SK-N-SH (cell line): ENCODE measurements around the gene SOCS3. TPM values are rescaled to one million over a fixed set of nuclear protein-coding genes. Genes with fewer than 3 reads are reported as not detected.
A peak's percentile ranks its signal among the peaks of the same experiment; 100 is the strongest.

Source experiments
- CTCF ChIA-PET: fragments of 300-600, 350-600 bp; formaldehyde crosslinking; extraction: SDS; loops from one replicate; lab custom pipeline; 2021; lab: Yijun Ruan, JAX
- POLR2A ChIA-PET: fragments of 350-600 bp; sonication (Branson Sonifier 250); formaldehyde crosslinking; extraction: SDS; loops from one replicate; lab custom pipeline; 2020; ENCODE audit warnings: antibody characterized with exemption, inconsistent platforms; lab: Yijun Ruan, JAX
- DNase-seq: peaks from one replicate; pipeline ENCODE4 v3.0.0; 2012
- H2AFZ ChIP-seq: fragments of 200-600 bp; sonication (generic); 2 replicates; pipeline ENCODE4 v1.8.1; 2016; ENCODE audit warnings: antibody characterized with exemption, mild to moderate bottlenecking, low read depth
- H3F3A ChIP-seq: fragments of 200-600 bp; sonication (generic); replicated peaks from 2 replicates; pipeline ENCODE3; 2016; ENCODE audit warnings: antibody characterized with exemption, mild to moderate bottlenecking; ENCODE audit not compliant: insufficient read depth
- H3K27ac ChIP-seq, 2 experiments: fragments of 200-500 bp in 1 of 2; fragments of 200-600 bp in 1 of 2; sonication (Bioruptor generic) in 1 of 2; sonication (generic), shearing (Covaris generic) in 1 of 2; 2 replicates each; pipeline versions ENCODE4 v1.5.1 to v1.6.1; 2014 to 2016; ENCODE audit warnings: low read depth in 2 of 2, inconsistent platforms in 1 of 2, low read length in 1 of 2, mild to moderate bottlenecking in 1 of 2, mixed read lengths in 1 of 2
- H3K27me3 ChIP-seq: fragments of 200-600 bp; sonication (generic), shearing (Covaris generic); 2 replicates; pipeline ENCODE4 v1.6.1; 2016; ENCODE audit warnings: mixed run types; ENCODE audit not compliant: insufficient read depth
- H3K36me3 ChIP-seq, 2 experiments: fragments of 200-500 bp in 1 of 2; fragments of 200-600 bp in 1 of 2; sonication (Bioruptor generic) in 1 of 2; sonication (generic) in 1 of 2; replicated peaks in 1 of 2; 2 replicates each; pipeline versions ENCODE3 to v1.5.1; 2014 to 2016; ENCODE audit warnings: low read length in 1 of 2, mild to moderate bottlenecking in 1 of 2; ENCODE audit not compliant: insufficient read depth in 2 of 2, control insufficient read depth in 1 of 2
- H3K4me1 ChIP-seq, 2 experiments: fragments of 200-500 bp in 1 of 2; fragments of 200-600 bp in 1 of 2; sonication (Bioruptor generic) in 1 of 2; sonication (generic), shearing (Covaris generic) in 1 of 2; 2 replicates each; pipeline versions ENCODE4 v1.5.1 to v1.6.1; 2014 to 2016; ENCODE audit warnings: low read depth in 1 of 2, low read length in 1 of 2, mixed run types in 1 of 2; ENCODE audit not compliant: insufficient read depth in 2 of 2, control insufficient read depth in 1 of 2
- H3K4me2 ChIP-seq: fragments of 200-600 bp; sonication (generic), shearing (Covaris generic); 2 replicates; pipeline ENCODE4 v1.6.1; 2017; ENCODE audit warnings: mixed run types
- H3K4me3 ChIP-seq, 2 experiments: fragments of 200-500 bp in 1 of 2; fragments of 200-600 bp in 1 of 2; sonication (Bioruptor generic) in 1 of 2; sonication (generic), shearing (Covaris generic) in 1 of 2; 2 replicates each; pipeline versions ENCODE4 v1.5.1 to v1.8.1; 2014 to 2016; ENCODE audit warnings: low read depth in 2 of 2, inconsistent platforms in 1 of 2, low read length in 1 of 2, mild to moderate bottlenecking in 1 of 2, mixed read lengths in 1 of 2, moderate library complexity in 1 of 2
- H3K79me2 ChIP-seq: fragments of 200-600 bp; sonication (generic); 2 replicates; pipeline ENCODE4 v1.8.1; 2017; ENCODE audit warnings: mild to moderate bottlenecking; ENCODE audit not compliant: insufficient read depth
- H3K9ac ChIP-seq: fragments of 200-600 bp; sonication (generic); 2 replicates; pipeline ENCODE4 v1.6.1; 2017; ENCODE audit warnings: mixed run types
- H3K9me2 ChIP-seq: fragments of 200-600 bp; sonication (generic); 2 replicates; pipeline ENCODE4 v1.6.1; 2017; ENCODE audit warnings: mixed run types
- H3K9me3 ChIP-seq: fragments of 200-600 bp; sonication (generic); 2 replicates; pipeline ENCODE4 v1.6.1; 2017; ENCODE audit warnings: mixed run types, mild to moderate bottlenecking, moderate library complexity
- H4K20me1 ChIP-seq: fragments of 200-600 bp; sonication (generic); 2 replicates; pipeline ENCODE4 v1.6.1; 2017; ENCODE audit warnings: mild to moderate bottlenecking, mixed run types; ENCODE audit not compliant: insufficient read depth
- CHD2 ChIP-seq: fragments of 150-350 bp; IDR thresholded peaks from 2 replicates; pipeline ENCODE4 v1.6.1; 2018; ENCODE audit warnings: low read length; ENCODE audit not compliant: partially characterized antibody
- ELF1 ChIP-seq: IDR thresholded peaks from 2 replicates; pipeline ENCODE4 v1.4.0; 2012
- EP300 ChIP-seq, 2 experiments: IDR thresholded peaks; 2 replicates each; pipeline versions ENCODE4 v1.4.0 to v1.6.1; 2012; ENCODE audit warnings: borderline replicate concordance in 1 of 2, low read depth in 1 of 2, low read length in 1 of 2
- EZH2phosphoT487 ChIP-seq: fragments of 200-600 bp; sonication (generic); IDR thresholded peaks from 2 replicates; pipeline ENCODE4 v1.6.1; 2017; ENCODE audit warnings: low read depth, mixed run types, mild to moderate bottlenecking, antibody characterized with exemption, moderate library complexity, borderline replicate concordance
- FOSL2 ChIP-seq: IDR thresholded peaks from 2 replicates; pipeline ENCODE4 v1.4.0; 2012; ENCODE audit warnings: low read depth, mild to moderate bottlenecking, moderate library complexity, borderline replicate concordance
- FOXM1 ChIP-seq: IDR thresholded peaks from 2 replicates; pipeline ENCODE4 v1.4.0; 2012; ENCODE audit warnings: low read depth, mild to moderate bottlenecking
- GABPA ChIP-seq: IDR thresholded peaks from 2 replicates; pipeline ENCODE4 v1.4.0; 2012; ENCODE audit warnings: low read depth, mild to moderate bottlenecking
- JUND ChIP-seq: IDR thresholded peaks from 2 replicates; pipeline ENCODE4 v1.4.0; 2012
- MEF2A ChIP-seq: IDR thresholded peaks from 2 replicates; pipeline ENCODE4 v1.4.0; 2012; ENCODE audit warnings: low read depth, borderline replicate concordance
- MXI1 ChIP-seq: IDR thresholded peaks from 2 replicates; pipeline ENCODE4 v1.6.1; 2012; ENCODE audit warnings: mild to moderate bottlenecking, low read depth, low read length, improper control_type of control experiment
- NFIC ChIP-seq: IDR thresholded peaks from 2 replicates; pipeline ENCODE4 v1.4.0; 2012; ENCODE audit warnings: borderline replicate concordance
- NRF1 ChIP-seq: IDR thresholded peaks from 2 replicates; pipeline ENCODE4 v1.6.1; 2012; ENCODE audit warnings: low read depth, mild to moderate bottlenecking, low read length
- POLR2AphosphoS5 ChIP-seq: IDR thresholded peaks from 2 replicates; pipeline ENCODE4 v1.6.1; 2012; ENCODE audit warnings: low read depth, low read length
- RAD21 ChIP-seq: IDR thresholded peaks from 2 replicates; pipeline ENCODE4 v1.6.1; 2012; ENCODE audit warnings: mild to moderate bottlenecking, low read length
- RCOR1 ChIP-seq: fragments of 150-350 bp; IDR thresholded peaks from 2 replicates; pipeline ENCODE4 v1.6.1; 2017; ENCODE audit warnings: antibody characterized with exemption, low read length
- RFX5 ChIP-seq: IDR thresholded peaks from 2 replicates; pipeline ENCODE4 v1.6.1; 2012; ENCODE audit warnings: mild to moderate bottlenecking, improper control_type of control experiment, low read length
- RXRA ChIP-seq: IDR thresholded peaks from 2 replicates; pipeline ENCODE4 v1.4.0; 2012; ENCODE audit warnings: low read depth, mild to moderate bottlenecking, borderline replicate concordance
- SIN3A ChIP-seq: IDR thresholded peaks from 2 replicates; pipeline ENCODE4 v1.6.1; 2012; ENCODE audit warnings: low read depth, mild to moderate bottlenecking, low read length, moderate library complexity, borderline replicate concordance
- SMC3 ChIP-seq: IDR thresholded peaks from 2 replicates; pipeline ENCODE4 v1.6.1; 2012; ENCODE audit warnings: low read depth, low read length, improper control_type of control experiment
- TAF1 ChIP-seq: IDR thresholded peaks from 2 replicates; pipeline ENCODE4 v1.6.1; 2012; ENCODE audit warnings: low read depth, mild to moderate bottlenecking, low read length, moderate library complexity, borderline replicate concordance
- TCF12 ChIP-seq: IDR thresholded peaks from 2 replicates; pipeline ENCODE4 v1.4.0; 2012
- TEAD4 ChIP-seq: IDR thresholded peaks from 2 replicates; pipeline ENCODE4 v1.4.0; 2012; ENCODE audit warnings: mild to moderate bottlenecking, borderline replicate concordance; ENCODE audit not compliant: insufficient read depth
- WGBS: methylation state at CpG from one replicate; pipeline ENCODE4 v1.1.6; 2017; ENCODE audit warnings: low lambda C conversion rate; 5-methylcytosine and 5-hydroxymethylcytosine counted together
- polyA plus RNA-seq, 3 experiments: library from polyadenylated mRNA; depleted of rRNA; stranded (reverse); fragments of >200 nt; gene quantifications; 2 replicates each; pipeline ENCODE4 v1.2.3, GENCODE V29; 2012
- TF ChIP-seq, protein P1 (sequence below): IDR thresholded peaks from 2 replicates; pipeline ENCODE4 v1.6.1; 2012; ENCODE audit warnings: mild to moderate bottlenecking, low read depth, low read length, moderate library complexity
- TF ChIP-seq, protein P2 (sequence below): IDR thresholded peaks from 2 replicates; pipeline ENCODE4 v1.4.0; 2012; ENCODE audit warnings: low read depth, borderline replicate concordance
- TF ChIP-seq, protein P3 (sequence below): fragments of 150-350 bp; IDR thresholded peaks from 2 replicates; pipeline ENCODE4 v1.6.1; 2016; ENCODE audit warnings: mild to moderate bottlenecking, low read depth, low read length

The SOCS3 gene, protein sequence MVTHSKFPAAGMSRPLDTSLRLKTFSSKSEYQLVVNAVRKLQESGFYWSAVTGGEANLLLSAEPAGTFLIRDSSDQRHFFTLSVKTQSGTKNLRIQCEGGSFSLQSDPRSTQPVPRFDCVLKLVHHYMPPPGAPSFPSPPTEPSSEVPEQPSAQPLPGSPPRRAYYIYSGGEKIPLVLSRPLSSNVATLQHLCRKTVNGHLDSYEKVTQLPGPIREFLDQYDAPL
- polyA plus RNA-seq (2012; rRNA removed) = 24.9 and 26.1 TPM in 2 replicates
- polyA plus RNA-seq (2012; cell fraction: cytosol; rRNA removed) = 16.5 and 23.9 TPM in 2 replicates
- 51.0 and 55.2 TPM in 2 replicates for polyA plus RNA-seq (2012; cell fraction: nucleus; rRNA removed)

DNA sequence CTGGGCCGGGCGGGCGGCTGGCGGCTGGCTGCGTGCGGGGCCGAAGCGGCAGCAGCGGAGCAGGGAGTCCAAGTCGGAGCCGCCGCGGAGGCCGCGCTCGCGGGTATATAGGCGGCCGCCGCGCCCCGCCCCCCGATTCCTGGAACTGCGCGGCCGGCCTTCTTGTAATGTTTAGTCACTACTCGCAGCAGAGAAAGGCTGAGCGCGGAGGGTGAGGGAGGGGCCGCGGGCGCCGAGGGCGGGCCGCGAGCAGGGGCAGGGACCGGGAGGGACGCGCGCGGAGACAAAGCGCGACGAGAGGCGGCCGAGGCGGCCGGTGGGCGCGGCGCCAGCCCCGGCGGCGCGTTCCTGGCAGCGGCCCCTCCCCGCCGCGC is at the start of gene SOCS3:
TSS of gene SOCS3 (minus strand) at position 81 of the 374 bp plus-strand sequence. CDS start 982 bp downstream, outside the sequence.
- CTCF ChIA-PET = interaction anchor here (0.7 to 15.1 kb wide), 21 partner anchors 14 to 422 kb away, joined by 3 to 327 read pairs (median 6); partner anchors contain the start of genes CYTH1 and PGS1
- Histone ChIP-seq H3F3A (peaks cover 29% of the 10 kb centered on the region), H3K79me2 (peaks cover 49% of the 10 kb centered on the region), H3K4me2 (peak within 1 kb of the TSS; percentile 98), H3K9me2 (no peaks in the 10 kb centered on the region), H2AFZ (peak within 1 kb of the TSS; percentile 96), H4K20me1 (peaks cover 34% of the 10 kb centered on the region), H3K9me3 (no peaks in the 10 kb centered on the region), H3K27ac (peak within 1 kb of the TSS; percentile 91 to 92), H3K4me3 (peak within 1 kb of the TSS; percentile 86 to 94), H3K9ac (peak within 1 kb of the TSS; percentile 93), H3K27me3 (no peaks in the 10 kb centered on the region), H3K4me1 (peaks cover 22 to 38% of the 10 kb centered on the region in 2 experiments), H3K36me3 (peaks cover 33 to 34% of the 10 kb centered on the region in 2 experiments)
- DNase-seq = peak; percentile 99
- POLR2A ChIA-PET = interaction anchor here (0.9 to 2.0 kb wide), 3 partner anchors 13 to 105 kb away, joined by 3 to 7 read pairs (median 4); no protein-coding TSS in a partner anchor
- WGBS = 0% methylated on average over 3 of the region's 59 CpGs
- no peak for TF ChIP-seq EZH2phosphoT487
- TF ChIP-seq FOXM1 = no peak
- peak; percentile 99 for TF ChIP-seq POLR2AphosphoS5
- TF ChIP-seq FOSL2 = peak; percentile 72; the same call in 1 of the 2 replicates
- 0 out of 2 replicates have a peak, but pooled peaks have one; percentile 20 for TF ChIP-seq RCOR1
- TF ChIP-seq RAD21 = peak; percentile 27; the same call in 1 of the 2 replicates
- TF ChIP-seq MXI1 = peak; percentile 77; the same call in 1 of the 2 replicates
- no peak for TF ChIP-seq GABPA
- TF ChIP-seq SMC3 = peak; percentile 20; the same call in 1 of the 2 replicates
- TF ChIP-seq MEF2A = no peak
- no peak for TF ChIP-seq TEAD4
- peak; percentile 14 to 36; a peak in 1 of 4 replicates for TF ChIP-seq EP300 (IDR thresholded peaks at IDR 0.05; ENCODE audit: borderline replicate concordance in 1 of 2, low read depth in 1 of 2, low read length in 1 of 2)
- TF ChIP-seq RXRA = peak; percentile 66; the same call in 1 of the 2 replicates
- peak; percentile 65 for TF ChIP-seq CHD2
- no peak for TF ChIP-seq ELF1
- TF ChIP-seq NRF1 = peak; percentile 60
- no peak for TF ChIP-seq RFX5
- no peak; the same call in 1 of the 2 replicates for TF ChIP-seq JUND
- TF ChIP-seq, protein P1, sequence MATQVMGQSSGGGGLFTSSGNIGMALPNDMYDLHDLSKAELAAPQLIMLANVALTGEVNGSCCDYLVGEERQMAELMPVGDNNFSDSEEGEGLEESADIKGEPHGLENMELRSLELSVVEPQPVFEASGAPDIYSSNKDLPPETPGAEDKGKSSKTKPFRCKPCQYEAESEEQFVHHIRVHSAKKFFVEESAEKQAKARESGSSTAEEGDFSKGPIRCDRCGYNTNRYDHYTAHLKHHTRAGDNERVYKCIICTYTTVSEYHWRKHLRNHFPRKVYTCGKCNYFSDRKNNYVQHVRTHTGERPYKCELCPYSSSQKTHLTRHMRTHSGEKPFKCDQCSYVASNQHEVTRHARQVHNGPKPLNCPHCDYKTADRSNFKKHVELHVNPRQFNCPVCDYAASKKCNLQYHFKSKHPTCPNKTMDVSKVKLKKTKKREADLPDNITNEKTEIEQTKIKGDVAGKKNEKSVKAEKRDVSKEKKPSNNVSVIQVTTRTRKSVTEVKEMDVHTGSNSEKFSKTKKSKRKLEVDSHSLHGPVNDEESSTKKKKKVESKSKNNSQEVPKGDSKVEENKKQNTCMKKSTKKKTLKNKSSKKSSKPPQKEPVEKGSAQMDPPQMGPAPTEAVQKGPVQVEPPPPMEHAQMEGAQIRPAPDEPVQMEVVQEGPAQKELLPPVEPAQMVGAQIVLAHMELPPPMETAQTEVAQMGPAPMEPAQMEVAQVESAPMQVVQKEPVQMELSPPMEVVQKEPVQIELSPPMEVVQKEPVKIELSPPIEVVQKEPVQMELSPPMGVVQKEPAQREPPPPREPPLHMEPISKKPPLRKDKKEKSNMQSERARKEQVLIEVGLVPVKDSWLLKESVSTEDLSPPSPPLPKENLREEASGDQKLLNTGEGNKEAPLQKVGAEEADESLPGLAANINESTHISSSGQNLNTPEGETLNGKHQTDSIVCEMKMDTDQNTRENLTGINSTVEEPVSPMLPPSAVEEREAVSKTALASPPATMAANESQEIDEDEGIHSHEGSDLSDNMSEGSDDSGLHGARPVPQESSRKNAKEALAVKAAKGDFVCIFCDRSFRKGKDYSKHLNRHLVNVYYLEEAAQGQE = peak; percentile 19; the same call in 1 of the 2 replicates
- TF ChIP-seq, protein P2, sequence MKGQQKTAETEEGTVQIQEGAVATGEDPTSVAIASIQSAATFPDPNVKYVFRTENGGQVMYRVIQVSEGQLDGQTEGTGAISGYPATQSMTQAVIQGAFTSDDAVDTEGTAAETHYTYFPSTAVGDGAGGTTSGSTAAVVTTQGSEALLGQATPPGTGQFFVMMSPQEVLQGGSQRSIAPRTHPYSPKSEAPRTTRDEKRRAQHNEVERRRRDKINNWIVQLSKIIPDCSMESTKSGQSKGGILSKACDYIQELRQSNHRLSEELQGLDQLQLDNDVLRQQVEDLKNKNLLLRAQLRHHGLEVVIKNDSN = no peak
- TF ChIP-seq TAF1 = peak; percentile 96
- peak; percentile 88 for TF ChIP-seq SIN3A
- TF ChIP-seq, protein P3, sequence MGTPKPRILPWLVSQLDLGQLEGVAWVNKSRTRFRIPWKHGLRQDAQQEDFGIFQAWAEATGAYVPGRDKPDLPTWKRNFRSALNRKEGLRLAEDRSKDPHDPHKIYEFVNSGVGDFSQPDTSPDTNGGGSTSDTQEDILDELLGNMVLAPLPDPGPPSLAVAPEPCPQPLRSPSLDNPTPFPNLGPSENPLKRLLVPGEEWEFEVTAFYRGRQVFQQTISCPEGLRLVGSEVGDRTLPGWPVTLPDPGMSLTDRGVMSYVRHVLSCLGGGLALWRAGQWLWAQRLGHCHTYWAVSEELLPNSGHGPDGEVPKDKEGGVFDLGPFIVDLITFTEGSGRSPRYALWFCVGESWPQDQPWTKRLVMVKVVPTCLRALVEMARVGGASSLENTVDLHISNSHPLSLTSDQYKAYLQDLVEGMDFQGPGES = no peak
- no peak; the same call in 1 of the 2 replicates for TF ChIP-seq TCF12
- peak; percentile 38 for TF ChIP-seq NFIC
